SK-N-SH (cell line): Measurements from ENCODE around the gene CRIP2.

Source experiments
- CHD2 ChIP-seq: fragments of 150-350 bp; IDR thresholded peaks from 2 replicates; pipeline ENCODE4 v1.6.1; 2018; ENCODE audit warnings: low read length; ENCODE audit not compliant: partially characterized antibody
- CTCF ChIP-seq: fragments of 200-600 bp; sonication (generic); IDR thresholded peaks from 2 replicates; pipeline ENCODE4 v1.6.1; 2017; ENCODE audit warnings: antibody characterized with exemption, mild to moderate bottlenecking, moderate library complexity
- ELF1 ChIP-seq: IDR thresholded peaks from 2 replicates; pipeline ENCODE4 v1.4.0; 2012
- EP300 ChIP-seq, 2 experiments: IDR thresholded peaks; 2 replicates each; pipeline versions ENCODE4 v1.4.0 to v1.6.1; 2012; ENCODE audit warnings: borderline replicate concordance in 1 of 2, low read depth in 1 of 2, low read length in 1 of 2
- FOXJ3 ChIP-seq: sonication (generic); formaldehyde crosslinking; IDR thresholded peaks from 2 replicates; pipeline ENCODE4 v1.5.1; 2020; ENCODE audit warnings: mild to moderate bottlenecking, missing genetic modification reagents
- JUND ChIP-seq: IDR thresholded peaks from 2 replicates; pipeline ENCODE4 v1.4.0; 2012
- MXI1 ChIP-seq: IDR thresholded peaks from 2 replicates; pipeline ENCODE4 v1.6.1; 2012; ENCODE audit warnings: mild to moderate bottlenecking, low read depth, low read length, improper control_type of control experiment
- PBX3 ChIP-seq: IDR thresholded peaks from 2 replicates; pipeline ENCODE4; 2012
- POLR2AphosphoS5 ChIP-seq: IDR thresholded peaks from 2 replicates; pipeline ENCODE4 v1.6.1; 2012; ENCODE audit warnings: low read depth, low read length
- RCOR1 ChIP-seq: fragments of 150-350 bp; IDR thresholded peaks from 2 replicates; pipeline ENCODE4 v1.6.1; 2017; ENCODE audit warnings: antibody characterized with exemption, low read length
- REST ChIP-seq: IDR thresholded peaks from 2 replicates; pipeline ENCODE4 v1.6.1; 2012; ENCODE audit warnings: mild to moderate bottlenecking, low read depth, low read length, moderate library complexity
- ZBTB33 ChIP-seq: IDR thresholded peaks from 2 replicates; pipeline ENCODE4 v1.4.0; 2012; ENCODE audit warnings: low read depth, borderline replicate concordance

GRCh38 chr14:105481886-105482457 is 7.4 kb downstream of the CRIP2 start:
- no peak for TF ChIP-seq CTCF
- TF ChIP-seq ELF1, result no peak
- TF ChIP-seq REST, result no peak
- TF ChIP-seq CHD2, result no peak
- no peak for TF ChIP-seq JUND
- peak in 1 of 2 experiments; percentile 53; a peak in 2 of 4 replicates for TF ChIP-seq EP300 (IDR thresholded peaks at IDR 0.05; ENCODE audit: borderline replicate concordance in 1 of 2, low read depth in 1 of 2, low read length in 1 of 2)
- TF ChIP-seq RCOR1, result no peak
- TF ChIP-seq MXI1, result peak; percentile 87
- TF ChIP-seq PBX3, result peak; percentile 29; the same call in 1 of the 2 replicates
- TF ChIP-seq POLR2AphosphoS5, result no peak
- TF ChIP-seq FOXJ3 (CRISPR knock-in tag), result peak; percentile 77; the same call in 1 of the 2 replicates
- TF ChIP-seq ZBTB33, result no peak
